ENCODE results near the gene BOD1. TPM values are rescaled to one million over a fixed set of nuclear protein-coding genes. Genes with fewer than 3 reads are reported as not detected.

The BOD1 gene
- total RNA-seq, 2 donors from 2014 or later: 79.3 to 92.9 TPM

- no peaks in the 10 kb centered on the region for H3K36me3 Mint-ChIP-seq (ENCODE audit: low read depth)
- peak; percentile 69 for DNase-seq
- H3K27me3 Mint-ChIP-seq (ENCODE audit: insufficient read depth): peaks cover 9% of the 10 kb centered on the region
- Histone ChIP-seq H3K4me3 (ENCODE audit: low read length) (no peak overlapping the region), H3K36me3 (ENCODE audit: control insufficient read depth, insufficient read depth, low read length) (no peaks in the 10 kb centered on the region), H3K4me1 (ENCODE audit: control insufficient read depth, insufficient read depth, low read length) (no peaks in the 10 kb centered on the region), H3K27me3 (ENCODE audit: control insufficient read depth, insufficient read depth, low read length, poor library complexity, severe bottlenecking) (no peaks in the 10 kb centered on the region), H3K9me3 (ENCODE audit: control insufficient read depth, low read length) (no peaks in the 10 kb centered on the region), H3K9ac (ENCODE audit: extremely low read depth, low read length, poor library complexity, severe bottlenecking) (no peak overlapping the region), H3K27ac (ENCODE audit: low read depth, low read length) (peak overlapping the region; percentile 75)
- no peaks in the 10 kb centered on the region for H3K9me3 Mint-ChIP-seq
- TF ChIP-seq CTCF (conservative IDR thresholded peaks at IDR 0.05): no peak
- H3K4me3 Mint-ChIP-seq: no peak overlapping the region
- H3K4me1 Mint-ChIP-seq: peaks cover 16% of the 10 kb centered on the region
- peak overlapping the region; percentile 6 for H3K27ac Mint-ChIP-seq
- 40 to 54% methylated on average over 9 to 11 of the region's 11 CpGs for WGBS, 2 experiments (ENCODE audit: insufficient coverage in 1 of 2, insufficient read length in 1 of 2)
These were observed 11.5 kb upstream of the BOD1 start for GRCh38 chr5:173627860-173628392.

- no peak overlapping the region for H3K4me3 Mint-ChIP-seq
- Histone ChIP-seq H3K36me3 (ENCODE audit: control insufficient read depth, insufficient read depth, low read length) (no peaks in the 10 kb centered on the region), H3K9me3 (ENCODE audit: control insufficient read depth, low read length) (no peaks in the 10 kb centered on the region), H3K27ac (ENCODE audit: low read depth, low read length) (no peak overlapping the region), H3K4me3 (ENCODE audit: low read length) (no peak overlapping the region), H3K27me3 (ENCODE audit: control insufficient read depth, insufficient read depth, low read length, poor library complexity, severe bottlenecking) (no peaks in the 10 kb centered on the region), H3K9ac (ENCODE audit: extremely low read depth, low read length, poor library complexity, severe bottlenecking) (no peak overlapping the region), H3K4me1 (ENCODE audit: control insufficient read depth, insufficient read depth, low read length) (no peaks in the 10 kb centered on the region)
- H3K36me3 Mint-ChIP-seq (ENCODE audit: low read depth): no peaks in the 10 kb centered on the region
- no peak for TF ChIP-seq CTCF (conservative IDR thresholded peaks at IDR 0.05)
- peak; percentile 17 for DNase-seq
- H3K9me3 Mint-ChIP-seq: no peaks in the 10 kb centered on the region
- H3K4me1 Mint-ChIP-seq: peaks cover 16% of the 10 kb centered on the region
- H3K27me3 Mint-ChIP-seq (ENCODE audit: insufficient read depth): peaks cover 9% of the 10 kb centered on the region
- H3K27ac Mint-ChIP-seq: no peak overlapping the region
- WGBS, 2 experiments (ENCODE audit: insufficient coverage in 1 of 2, insufficient read length in 1 of 2): 85 to 100% methylated on average over 1 to 4 of the region's 4 CpGs
These were observed 10.8 kb upstream of the BOD1 start for GRCh38 chr5:173627271-173627670.

DNA sequence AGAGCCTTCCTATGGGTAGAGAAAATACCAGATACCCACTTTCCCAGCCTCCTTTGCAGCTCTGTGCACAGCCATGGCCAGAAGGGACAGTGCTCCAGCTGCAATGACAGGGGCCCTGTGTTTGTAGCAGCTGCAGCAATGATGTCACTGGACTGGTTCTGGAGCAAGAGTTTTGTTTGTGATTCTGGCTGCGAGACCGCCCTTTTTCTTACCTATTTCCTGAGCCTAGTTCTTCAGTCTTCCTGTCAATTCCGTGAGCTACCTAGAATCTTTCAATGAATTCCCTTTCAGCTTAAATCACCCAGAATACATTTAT, 10.0 kb upstream of the BOD1 start:
- Mint-ChIP-seq H3K36me3 (ENCODE audit: low read depth) (no peaks in the 10 kb centered on the region), H3K4me3 (no peak overlapping the region), H3K27me3 (ENCODE audit: insufficient read depth) (peaks cover 9% of the 10 kb centered on the region), H3K27ac (no peak overlapping the region), H3K9me3 (no peaks in the 10 kb centered on the region), H3K4me1 (peaks cover 16% of the 10 kb centered on the region)
- Histone ChIP-seq H3K9me3 (ENCODE audit: control insufficient read depth, low read length) (no peaks in the 10 kb centered on the region), H3K4me3 (ENCODE audit: low read length) (no peak overlapping the region), H3K27me3 (ENCODE audit: control insufficient read depth, insufficient read depth, low read length, poor library complexity, severe bottlenecking) (no peaks in the 10 kb centered on the region), H3K9ac (ENCODE audit: extremely low read depth, low read length, poor library complexity, severe bottlenecking) (no peak overlapping the region), H3K27ac (ENCODE audit: low read depth, low read length) (no peak overlapping the region), H3K36me3 (ENCODE audit: control insufficient read depth, insufficient read depth, low read length) (no peaks in the 10 kb centered on the region), H3K4me1 (ENCODE audit: control insufficient read depth, insufficient read depth, low read length) (no peaks in the 10 kb centered on the region)
- TF ChIP-seq CTCF (conservative IDR thresholded peaks at IDR 0.05): no peak
- 92% methylated on average over 3 of the region's 3 CpGs; no CpG with 5 or more reads in 1 of the 2 experiments for WGBS, 2 experiments (ENCODE audit: insufficient coverage in 1 of 2, insufficient read length in 1 of 2)
- DNase-seq: peak; percentile 26

All from endodermal cell (in vitro differentiated cells).